Activated CD4-positive, alpha-beta T cell treated with anti-CD3 and anti-CD28 coated beads, Interleukin-2, amount 50 U/mL, for 48 hours (primary cell): Measurements from ENCODE around the gene PGAM1.
"Not testable (repeated sequence)": the region's sequence is repeated elsewhere in the genome, so short reads cannot be mapped to it uniquely, and the experiment has no call there.

ENCODE experiments used
- DNase-seq, 2 experiments: peaks; one replicate each; pipeline ENCODE4 v3.0.0-alpha.2; 2020

Gene PGAM1

DNA sequence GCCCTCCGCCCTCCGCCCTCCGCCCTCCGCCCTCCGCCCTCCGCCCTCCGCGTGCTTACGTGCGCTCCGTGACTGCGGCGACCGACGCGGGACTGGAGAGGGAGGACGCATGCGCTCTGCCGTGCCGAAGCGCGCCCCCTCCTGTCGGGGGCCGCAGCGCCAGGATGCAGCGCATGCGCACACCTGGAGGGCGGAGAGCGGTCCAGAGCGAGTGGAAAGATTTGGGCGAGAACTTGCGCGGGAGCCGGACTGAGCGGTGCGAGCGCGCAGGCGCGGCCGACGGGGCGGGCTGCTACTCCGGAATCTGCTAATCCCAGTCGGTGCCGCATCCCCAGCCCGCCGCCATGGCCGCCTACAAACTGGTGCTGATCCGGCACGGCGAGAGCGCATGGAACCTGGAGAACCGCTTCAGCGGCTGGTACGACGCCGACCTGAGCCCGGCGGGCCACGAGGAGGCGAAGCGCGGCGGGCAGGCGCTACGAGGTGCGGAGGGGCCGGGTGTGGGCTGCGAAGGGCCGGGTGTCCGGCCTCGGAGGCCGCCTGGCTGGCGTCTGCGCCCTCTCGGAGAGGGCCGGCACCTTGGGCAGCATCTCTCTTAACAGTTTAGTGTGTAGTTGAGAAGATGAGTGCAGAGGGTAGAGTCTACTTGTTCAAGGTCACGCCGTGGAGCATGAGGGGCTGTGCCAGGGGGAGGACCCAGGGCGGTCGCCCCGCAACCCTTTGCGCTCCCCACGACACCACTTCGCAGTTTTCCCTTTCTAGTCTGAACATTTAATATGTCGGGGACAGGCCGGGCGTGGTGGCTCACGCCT lies at the start of gene PGAM1:
Gene PGAM1, plus strand, starts transcription at position 228 of the 812 bp plus-strand sequence. Its CDS starts 117 bp downstream, at position 345.
- DNase-seq = peak; percentile 92 to 93

DNA sequence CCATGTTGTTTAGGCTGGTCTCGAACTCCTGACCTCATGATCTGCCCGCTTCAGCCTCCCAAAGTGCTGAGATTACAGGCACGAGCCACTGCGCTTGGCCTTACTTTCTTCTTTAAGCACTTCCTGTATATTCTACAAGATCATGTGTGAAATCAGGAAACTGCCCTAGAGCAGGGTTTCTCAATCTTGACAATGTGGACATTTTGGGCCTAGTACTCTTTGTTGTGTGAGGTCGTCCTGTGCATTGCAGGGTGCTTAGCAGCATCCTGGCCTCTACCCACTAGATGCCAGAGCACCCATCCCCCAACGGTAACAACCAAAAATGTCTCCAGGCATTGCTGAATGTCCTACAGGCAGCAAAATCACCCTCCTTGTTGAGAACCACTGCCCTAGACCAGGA lies 49.6 kb upstream of the PGAM1 start:
- no peak for DNase-seq

DNA sequence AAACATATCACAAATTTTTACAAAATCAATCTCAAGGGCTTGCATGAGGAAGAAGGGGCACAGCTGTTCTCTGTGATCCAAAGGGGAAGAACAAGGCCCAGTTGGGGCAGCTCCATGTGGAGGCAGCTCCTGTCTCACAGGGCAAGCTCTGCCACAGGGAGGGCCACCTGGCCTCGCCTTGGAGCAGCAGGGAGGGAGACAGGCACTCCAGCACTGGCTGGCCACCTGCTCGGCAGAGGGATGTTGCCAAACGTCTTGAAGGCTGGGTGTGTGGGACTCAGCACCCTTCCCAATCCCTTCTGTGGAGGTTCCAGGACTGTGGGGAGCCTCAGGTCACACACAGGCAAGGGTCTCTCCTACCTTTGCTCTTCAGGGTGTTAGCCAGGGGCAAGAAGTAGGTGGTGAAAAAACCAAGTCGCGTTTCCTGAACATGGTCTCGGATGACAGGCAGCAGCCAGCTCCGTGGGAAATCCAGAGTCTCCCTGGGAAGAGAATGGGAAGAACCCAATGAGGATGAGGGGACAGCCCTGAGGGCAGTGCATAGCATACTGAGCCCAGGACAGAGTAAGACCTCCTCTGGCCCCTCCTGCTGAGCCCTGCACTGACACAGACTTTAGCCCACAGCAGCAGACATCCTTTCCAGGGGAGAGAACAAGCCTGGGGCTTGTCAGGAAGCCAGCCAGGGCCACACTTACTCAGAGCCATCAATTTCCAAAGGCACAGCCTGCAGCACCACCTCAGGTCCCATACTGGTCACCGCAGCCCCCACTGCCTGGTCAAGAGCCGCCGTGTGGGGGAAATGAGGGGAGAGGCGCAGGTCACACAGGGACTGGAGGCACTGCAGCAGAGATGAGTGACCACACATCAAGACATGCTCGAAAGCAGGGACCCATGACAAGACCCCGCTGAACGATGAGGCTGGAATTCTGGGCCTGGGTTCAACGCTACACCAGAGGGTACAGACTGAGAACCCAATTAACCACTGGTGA lies 46.8 kb upstream of the PGAM1 start:
- no peak for DNase-seq

DNA sequence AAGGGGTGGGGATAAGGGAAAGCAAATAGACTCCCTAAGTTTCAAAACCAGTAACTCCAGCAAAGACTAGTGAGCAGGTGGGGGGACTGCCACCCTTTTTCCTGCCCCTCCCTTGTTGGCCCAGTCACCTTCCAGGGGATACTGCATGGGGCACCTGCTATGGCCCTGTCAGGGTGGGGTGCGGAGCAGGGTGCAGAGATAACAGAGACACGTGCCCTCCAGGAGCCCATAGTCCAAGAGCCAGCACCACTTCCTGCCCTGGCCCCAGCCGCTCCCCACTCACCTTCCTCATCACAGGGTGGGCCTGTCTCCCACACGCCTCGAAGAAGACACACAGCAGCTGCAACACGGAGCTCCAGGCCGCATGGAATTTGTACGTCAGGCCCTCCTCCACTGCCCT lies 45.5 kb upstream of the PGAM1 start:
- no peak for DNase-seq

- DNase-seq = no peak
These were observed 44.4 kb upstream of the PGAM1 start for GRCh38 chr10:97381626-97382025.

DNA sequence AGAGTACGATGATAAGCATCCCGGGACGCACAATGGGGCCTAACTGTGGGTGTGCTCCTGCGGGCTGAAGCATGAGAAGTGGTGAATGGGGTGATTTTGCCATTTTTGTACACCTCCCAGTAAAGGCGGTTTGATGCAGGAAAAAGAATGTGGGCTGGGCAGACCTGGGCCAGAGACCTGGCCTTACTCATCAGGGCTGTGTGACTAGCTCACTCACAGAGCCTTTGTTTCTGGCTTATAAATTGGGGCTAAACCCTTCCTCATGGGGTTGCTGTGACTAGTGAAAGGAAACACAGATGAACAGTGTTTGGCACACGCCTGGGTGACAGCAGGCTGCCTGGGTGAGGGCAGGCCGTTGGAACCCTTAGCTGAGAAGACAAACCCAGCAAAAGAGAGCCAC lies 42.8 kb upstream of the PGAM1 start:
- DNase-seq = no peak

DNA sequence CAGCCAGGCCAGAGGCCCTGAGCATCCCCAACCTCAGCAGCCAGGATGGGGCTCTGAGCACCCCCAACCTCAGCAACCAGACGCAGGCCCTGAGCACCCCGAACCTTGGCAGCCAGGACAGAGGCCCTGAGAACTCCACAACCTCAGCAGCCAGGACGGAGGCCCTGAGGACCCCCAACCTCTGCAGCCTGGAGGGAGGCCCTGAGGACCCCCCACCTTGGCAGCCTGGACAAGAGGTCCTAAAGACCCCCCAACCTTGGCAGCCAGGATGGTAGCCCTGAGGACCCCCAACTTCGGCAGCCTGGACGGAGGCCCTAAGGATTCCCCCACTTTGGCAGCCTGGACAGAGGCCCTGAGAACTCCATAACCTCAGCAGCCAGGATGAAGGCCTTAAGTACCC lies 41.8 kb upstream of the PGAM1 start:
- no peak for DNase-seq

DNA sequence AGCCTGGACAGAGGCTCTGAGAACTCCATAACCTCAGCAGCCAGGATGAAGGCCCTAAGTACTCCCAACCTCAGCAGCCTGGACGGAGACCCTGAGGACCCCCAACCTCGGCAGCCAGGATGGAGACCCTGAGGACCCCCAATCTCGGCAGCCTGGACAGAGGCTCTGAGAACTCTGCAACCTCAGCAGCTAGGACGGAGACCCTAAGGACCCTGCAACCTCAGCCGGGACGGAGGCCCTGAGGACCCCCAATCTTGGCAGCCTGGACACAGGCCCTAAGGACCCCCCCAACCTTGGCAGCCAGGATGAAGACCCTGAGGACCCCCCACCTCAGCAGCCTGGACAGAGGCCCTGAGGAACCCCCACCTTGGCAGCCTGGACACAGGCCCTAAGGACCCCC lies 41.4 kb upstream of the PGAM1 start:
- DNase-seq = no peak

DNA sequence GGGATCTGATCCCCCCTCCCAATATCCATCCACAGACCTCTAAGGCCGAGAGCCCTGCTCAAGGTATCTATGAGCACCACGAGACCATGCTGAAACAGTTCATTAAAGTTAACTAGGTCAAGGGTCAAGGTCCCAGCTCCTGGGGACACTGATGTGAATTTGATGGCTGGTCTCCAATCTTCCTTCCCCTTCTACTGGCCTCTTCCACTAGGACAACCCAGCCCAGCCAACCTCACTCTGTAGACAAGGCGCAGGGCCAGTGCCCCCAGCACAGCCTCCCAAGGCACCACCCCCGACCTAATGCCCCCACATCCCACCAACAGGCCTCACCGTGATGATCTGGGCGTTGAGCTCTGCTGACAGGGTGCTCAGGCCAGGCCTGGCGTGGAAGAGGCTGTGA lies 40.4 kb upstream of the PGAM1 start:
- DNase-seq = no peak

DNA sequence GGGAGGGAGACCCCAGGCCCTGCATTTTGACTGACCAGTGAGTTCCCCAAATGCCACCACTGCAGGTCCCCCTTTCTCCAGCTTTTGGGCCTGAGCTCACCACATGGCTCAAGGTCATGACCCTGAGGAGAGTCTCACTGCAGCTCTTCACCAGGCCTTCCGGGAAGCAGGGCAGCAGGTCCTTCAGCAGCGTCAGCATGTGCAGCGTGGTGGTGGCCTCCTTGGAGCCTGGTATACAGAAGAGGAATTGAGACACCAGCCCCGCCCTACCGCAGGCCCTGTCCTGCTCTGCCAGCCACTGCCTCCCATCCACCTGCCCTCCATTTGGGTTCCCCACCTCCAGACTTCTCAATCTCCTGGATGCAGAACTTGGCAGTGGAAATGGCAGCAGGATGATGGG lies 37.8 kb upstream of the PGAM1 start:
- DNase-seq = no peak

GRCh38 chr10:97390091-97390490 lies 35.9 kb upstream of the PGAM1 start:
- DNase-seq = no peak

DNA sequence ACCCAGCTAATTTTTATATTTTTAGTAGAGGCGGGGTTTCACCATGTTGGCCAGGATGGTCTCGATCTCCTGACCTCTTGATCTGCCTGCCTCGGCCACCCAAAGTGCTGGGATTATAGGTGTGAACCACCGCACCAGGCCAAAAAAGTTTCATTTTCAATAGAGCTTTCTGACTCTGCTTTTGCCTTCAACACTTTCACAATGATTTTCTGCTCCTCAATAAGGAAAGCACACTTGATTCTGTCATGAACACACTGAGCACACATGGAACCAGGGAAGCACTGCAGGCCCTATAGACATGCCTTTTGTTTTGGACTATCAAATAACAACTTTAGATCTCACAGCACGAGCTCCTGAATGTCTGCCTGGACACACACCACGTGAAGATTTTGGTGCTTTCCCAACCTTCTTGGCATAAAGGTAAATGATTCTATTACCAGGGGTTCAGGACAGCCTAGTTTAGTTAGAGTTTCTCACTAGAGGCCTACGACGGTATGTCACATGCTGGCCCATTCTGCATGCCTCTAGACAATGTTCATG lies 32.9 kb upstream of the PGAM1 start:
- no peak for DNase-seq

DNA sequence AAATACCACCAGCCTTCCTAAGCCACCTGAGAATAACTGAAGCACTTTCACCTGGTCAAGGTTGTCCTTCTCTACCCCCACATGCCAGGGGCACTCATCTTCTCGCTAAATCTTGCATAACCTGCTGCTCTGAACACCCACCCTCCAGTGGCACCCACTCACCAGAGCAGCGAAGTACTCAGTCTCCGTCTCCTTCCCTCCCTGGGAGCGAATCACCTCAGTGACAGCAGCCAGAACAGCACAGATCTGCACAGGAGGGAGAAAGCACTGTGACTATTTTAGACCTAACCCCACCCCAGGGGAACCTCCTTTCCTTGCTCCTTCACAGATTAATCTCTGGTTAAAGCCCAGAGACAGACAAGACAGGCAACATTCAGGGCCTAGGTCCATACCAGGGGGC lies 29.9 kb upstream of the PGAM1 start:
- DNase-seq = no peak

GRCh38 chr10:97399843-97400545 lies 26.0 kb upstream of the PGAM1 start:
- DNase-seq = peak; percentile 20 to 55

- peak; percentile 74 to 85 for DNase-seq
These were observed 25.1 kb upstream of the PGAM1 start, which contains the start of gene RRP12 for GRCh38 chr10:97400665-97401454. RRP12 (minus strand) TSS chr10:97401340; CDS start chr10:97401231, 109 bp downstream.

- DNase-seq = no peak
These were observed 24.5 kb upstream of the PGAM1 start for GRCh38 chr10:97401455-97401919.

- no peak for DNase-seq
These were observed 21.9 kb upstream of the PGAM1 start for GRCh38 chr10:97404044-97404443.

DNA sequence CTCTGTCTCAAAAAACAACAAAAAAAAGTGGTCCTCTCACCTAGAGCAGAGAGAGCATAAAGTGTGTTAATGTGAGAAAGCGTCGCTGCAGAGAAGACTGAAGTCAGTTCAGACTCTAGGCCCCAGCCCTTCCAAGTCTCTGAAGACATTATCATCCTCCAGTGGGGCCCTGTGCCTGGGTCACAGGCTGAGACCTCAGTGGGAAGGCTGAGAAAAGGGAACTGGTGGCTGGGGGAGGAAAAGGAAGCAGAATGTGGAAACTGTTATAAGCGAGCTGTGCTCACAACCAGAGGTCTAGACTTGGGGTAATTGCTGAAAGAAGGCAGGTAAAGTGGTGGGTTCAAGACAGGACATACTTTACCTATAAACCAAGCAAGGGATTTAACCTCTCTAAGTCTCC lies 19.9 kb upstream of the PGAM1 start:
- DNase-seq = no peak

DNA sequence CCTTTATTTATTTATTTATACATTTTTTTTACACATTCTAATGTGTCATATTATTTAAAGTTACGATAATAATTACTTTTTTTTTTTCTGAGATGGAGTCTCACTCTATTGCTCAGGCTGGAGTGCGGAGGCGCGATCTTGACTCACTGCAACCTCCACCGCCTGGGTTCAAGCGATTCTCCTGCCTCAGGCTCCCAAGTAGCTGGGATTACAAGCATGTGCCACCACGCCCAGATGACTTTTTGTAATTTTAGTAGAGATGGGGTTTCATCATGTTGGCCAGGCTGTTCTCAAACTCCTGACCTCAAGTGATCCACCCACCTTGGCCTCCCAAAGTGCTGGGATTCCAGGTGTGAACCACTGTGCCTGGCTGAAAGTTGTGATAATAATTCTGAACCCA lies 19.5 kb upstream of the PGAM1 start:
- not testable (repeated sequence) for DNase-seq

- peak; percentile 71 to 76 for DNase-seq
These were observed 18.6 kb upstream of the PGAM1 start for GRCh38 chr10:97407211-97407951.

DNA sequence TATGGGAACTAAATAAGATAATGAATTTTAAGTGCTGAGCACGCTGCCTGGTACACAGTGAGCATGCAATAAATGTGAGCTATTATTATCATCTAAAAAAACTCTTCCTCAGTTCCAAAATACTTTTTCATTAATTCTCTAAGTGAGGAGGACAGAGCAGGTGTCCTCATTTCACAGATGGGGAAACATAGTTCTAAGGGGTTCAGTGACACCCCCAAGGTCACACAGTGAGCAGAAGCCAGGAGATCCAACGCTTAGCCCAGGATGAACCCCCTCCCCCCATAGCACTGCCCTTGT lies 18.1 kb upstream of the PGAM1 start:
- DNase-seq = no peak
